LoVo (cell line): Measurements from ENCODE around the gene HCAR1.
"Not testable (repeated sequence)": the region's sequence is repeated elsewhere in the genome, so short reads cannot be mapped to it uniquely, and the experiment has no call there.

Experiments used
- DNase-seq: peaks from one replicate; pipeline ENCODE4 v3.0.0-alpha.2; 2016; ENCODE audit warnings: low spot score

The HCAR1 gene, protein sequence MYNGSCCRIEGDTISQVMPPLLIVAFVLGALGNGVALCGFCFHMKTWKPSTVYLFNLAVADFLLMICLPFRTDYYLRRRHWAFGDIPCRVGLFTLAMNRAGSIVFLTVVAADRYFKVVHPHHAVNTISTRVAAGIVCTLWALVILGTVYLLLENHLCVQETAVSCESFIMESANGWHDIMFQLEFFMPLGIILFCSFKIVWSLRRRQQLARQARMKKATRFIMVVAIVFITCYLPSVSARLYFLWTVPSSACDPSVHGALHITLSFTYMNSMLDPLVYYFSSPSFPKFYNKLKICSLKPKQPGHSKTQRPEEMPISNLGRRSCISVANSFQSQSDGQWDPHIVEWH

DNA sequence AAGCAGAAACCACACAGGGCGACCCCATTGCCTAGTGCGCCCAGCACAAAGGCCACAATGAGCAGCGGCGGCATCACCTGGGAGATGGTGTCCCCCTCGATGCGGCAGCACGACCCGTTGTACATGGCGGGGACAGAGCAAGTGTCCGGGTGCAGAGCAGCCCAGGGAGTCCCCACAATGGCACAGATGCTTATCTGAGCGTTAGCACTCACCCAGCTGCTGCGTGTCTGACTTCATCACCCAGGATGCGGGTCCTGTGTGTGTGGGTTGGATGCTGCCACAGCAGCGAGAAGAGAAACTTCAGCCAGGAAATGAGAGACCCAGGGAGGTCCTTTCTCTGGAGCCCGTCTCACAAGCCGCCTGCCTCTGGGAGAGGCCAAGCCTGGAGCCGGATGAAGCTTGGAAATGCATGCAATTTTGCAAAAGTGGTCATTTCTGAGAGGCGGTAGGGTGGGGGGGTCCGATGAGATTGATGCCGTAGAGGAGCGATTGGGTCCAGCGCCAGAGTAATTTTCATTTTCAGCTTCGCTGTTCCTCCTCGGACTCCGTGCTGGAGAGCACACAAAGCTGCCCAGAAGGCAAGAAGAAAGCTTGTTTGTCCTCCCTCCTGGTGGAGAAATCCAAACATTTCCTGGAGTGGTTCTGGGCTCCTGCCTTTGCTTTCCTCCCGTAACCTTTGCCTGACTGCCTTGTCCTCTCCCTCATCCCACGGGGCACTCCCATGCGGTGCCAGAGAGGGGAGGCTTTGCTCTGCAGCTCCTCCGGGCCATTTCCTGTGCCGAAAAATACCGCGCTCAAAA is at the start of gene HCAR1:
Gene HCAR1, minus strand, starts transcription at position 630 of the 800 bp plus-strand sequence. Its CDS starts 505 bp downstream, at position 125.
- no peak for DNase-seq

DNA sequence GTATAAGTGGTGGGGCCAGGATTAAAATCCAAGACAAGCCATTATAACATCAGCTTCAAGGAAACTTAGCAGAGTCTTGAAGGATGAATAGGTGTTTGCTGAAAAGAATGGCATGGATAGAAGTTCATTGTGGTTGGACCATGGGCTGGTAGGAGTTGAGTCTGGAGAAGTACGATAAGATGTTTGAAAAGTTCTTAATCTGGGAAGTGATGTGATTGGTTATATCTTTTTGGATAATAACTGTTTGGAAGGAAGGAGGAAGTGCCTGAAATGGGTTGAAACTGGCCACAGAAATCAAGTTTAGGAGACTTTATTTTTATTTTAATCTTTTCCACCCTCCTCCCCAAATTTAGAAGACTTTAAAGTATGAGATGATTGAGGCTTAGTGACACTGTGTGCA is 26.9 kb upstream of the HCAR1 start:
- no peak for DNase-seq

DNA sequence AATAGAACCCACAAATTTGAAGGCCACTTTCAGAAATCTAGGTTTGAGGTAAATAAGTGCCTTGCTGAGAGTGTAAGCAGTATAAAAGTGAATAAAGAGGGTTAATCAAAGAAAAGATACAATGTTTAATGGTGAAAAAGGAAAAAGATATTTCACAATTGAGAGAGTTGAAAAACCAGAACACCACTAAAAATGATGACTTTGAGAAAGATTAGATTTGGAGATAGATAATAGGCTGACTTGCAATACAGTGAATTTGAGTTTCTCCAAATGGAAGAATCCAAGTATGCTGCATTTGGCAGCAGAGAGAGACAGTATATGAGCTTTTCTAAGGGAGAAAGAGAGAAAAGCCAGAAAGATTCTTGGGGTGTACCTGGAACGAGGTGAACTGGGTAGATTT is 24.1 kb upstream of the HCAR1 start:
- DNase-seq: no peak

DNA sequence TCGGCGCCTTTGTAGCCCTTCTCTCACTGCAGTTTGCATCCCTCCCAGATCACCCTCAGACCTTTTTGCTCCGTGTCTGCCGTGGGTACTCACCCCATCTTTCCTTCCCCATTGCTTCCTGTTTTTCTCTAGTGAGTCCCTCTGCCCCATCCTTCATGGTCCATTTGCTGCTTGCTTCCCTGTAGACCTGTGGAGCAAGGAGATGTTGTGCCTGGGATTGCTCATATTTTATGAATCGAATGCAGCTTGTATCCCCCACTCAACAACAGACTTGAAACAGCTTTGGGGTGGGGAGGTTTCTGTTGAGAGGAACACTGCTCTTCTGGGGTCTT is 22.6 kb upstream of the HCAR1 start:
- no peak for DNase-seq

DNA sequence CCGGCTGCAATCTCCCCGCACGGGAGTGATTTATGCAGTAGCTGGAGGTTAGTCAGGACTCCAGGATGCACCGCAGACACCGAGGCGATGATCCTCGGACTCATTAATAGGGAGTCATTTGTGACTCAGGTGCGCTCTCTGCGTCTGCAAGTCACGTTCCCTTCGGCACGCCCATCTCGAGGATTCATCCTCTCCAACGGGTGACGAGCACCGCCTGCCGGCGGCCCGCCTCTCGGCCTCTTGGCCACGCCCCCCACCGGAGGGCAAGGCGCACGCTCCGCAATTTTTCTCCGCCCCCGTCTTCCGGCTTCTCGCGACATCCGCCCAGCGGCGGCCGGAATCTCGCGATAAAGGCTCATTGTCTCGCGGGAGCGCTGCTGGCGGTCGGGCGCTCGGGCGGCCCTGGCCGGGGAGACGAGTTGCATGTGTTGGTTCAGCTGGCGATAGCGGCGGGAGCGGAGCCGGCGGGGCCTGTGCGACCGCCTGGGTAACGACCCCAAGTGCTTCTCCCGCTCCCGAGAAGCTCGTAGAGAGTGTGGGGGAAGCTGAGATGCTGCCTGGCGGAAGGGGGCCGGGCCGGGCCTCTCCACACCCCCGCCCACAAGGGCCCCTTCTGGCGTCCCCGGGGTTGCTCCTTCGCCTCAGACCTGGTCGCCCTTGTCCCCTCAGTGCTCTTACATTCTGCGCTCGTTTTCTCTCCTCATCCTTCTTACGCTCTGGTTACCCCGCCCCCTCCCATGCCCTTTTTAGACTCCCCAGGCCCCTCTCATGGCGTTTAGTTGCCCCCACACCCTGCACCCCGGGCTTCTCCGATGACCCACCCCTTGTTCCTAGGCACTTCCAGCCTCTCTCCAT is 22.0 kb upstream of the HCAR1 start, which contains the start of gene DENR:
Gene DENR, plus strand, starts transcription at position 361 of the 855 bp plus-strand sequence. CDS start 878 bp downstream, outside the sequence.
- DNase-seq: peak; percentile 100

DNA sequence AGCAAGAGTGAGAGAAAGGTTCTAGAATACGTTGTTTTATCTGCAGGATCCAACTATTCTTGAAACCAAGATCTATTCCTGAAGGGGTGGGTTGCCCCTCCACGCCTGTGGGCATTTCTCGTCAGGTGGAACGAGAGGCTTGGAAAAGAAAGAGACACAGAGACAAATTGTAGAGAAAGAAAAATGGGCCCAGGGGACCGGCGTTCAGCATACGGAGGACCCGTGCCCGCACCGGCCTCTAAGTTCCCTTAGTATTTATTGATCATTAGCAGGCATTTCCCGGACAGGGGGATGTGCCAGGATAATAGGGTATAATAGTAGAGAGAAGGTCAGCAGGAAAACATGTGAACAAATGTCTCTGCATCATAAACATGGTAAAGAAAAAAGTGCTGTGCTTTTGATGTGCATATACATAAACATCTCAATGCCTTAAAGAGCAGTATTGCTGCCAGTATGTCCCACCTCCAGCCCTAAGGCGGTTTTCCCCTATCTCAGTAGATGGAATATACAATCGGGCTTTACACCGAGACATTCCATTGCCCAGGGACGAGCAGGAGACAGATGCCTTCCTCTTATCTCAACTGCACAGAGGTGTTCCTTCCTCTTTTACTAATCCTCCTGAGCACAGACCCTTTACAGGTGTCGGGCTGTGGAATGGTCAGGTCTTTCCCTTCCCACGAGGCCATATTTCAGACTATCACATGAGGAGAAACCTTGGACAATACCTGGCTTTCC is 20.3 kb upstream of the HCAR1 start:
- DNase-seq: not testable (repeated sequence)

DNA sequence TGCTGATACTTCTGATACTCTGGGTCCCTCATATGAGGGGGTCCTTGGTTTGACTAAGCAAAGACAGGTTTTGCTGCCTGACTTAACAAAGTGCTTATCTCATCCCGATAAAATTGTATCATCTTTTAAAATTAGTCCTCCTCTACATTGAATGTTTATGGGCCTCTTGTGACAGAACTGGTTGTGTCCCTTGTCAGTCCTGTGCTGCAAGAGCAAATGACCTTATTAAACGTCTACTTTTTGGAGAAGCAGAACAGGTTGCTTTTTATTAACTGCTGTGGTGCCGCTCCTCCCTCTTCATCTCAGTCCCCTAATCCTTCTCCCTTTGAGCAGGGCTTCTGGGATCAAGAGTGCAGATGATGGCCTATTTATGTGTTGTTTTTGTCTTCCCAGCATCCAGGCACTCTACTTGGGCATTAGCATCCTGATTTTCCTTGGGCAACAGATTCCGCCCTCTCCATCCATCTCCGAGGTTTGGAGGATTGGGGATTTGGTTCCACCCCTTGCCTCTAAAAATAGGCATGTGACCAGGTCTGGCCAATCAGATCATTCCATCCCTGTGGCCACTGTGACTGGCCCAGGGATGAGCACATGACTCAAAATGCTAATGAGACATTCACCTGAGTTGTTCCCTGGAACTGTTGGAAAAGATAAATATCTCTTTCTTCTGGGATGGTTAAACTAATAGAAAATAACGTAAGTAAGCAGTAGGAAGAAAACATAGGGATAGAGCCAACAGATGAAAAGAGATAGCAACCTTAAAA is 19.1 kb upstream of the HCAR1 start:
- no peak for DNase-seq

DNA sequence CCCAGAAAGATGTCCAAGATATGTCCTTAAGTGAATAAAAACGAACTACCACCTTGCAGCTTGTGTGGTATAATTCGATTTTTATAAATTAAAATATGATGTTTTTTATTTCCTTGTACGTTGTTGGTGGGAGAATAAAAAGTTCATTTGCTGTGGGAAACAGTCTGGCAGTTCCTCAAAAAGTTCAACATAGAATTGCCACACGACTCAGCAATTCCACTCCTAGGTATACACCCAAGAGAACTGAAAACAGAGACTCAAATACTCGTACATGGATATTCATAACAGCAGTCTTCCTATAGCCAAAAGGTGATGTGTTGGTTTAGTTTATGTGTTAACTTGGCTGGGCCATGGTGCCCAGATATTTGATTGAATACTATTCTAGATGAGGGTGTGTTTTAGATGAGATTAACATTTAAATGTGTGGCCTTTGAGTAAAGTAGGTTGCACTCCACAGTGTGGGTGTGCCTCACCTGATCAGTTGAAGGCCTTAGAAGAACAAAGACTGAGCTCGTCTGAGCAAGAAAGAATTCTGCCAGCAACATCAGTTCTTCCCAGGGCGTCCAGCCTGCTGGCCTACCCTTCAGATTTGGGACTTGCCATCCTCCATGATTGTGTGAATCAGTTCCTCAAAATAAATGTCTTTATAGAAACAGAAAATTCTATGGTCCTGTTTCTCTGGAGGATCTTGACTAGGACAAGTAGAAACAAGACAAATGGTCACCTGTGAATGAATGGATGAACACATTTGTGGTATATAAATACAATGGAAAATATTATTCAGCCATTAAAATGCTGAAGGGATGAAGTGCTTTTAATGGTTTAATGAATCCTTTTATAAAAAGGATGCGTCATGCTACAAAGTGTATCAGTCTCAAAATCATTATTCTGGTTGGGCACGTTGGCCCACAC is 16.8 kb upstream of the HCAR1 start:
- no peak for DNase-seq

DNA sequence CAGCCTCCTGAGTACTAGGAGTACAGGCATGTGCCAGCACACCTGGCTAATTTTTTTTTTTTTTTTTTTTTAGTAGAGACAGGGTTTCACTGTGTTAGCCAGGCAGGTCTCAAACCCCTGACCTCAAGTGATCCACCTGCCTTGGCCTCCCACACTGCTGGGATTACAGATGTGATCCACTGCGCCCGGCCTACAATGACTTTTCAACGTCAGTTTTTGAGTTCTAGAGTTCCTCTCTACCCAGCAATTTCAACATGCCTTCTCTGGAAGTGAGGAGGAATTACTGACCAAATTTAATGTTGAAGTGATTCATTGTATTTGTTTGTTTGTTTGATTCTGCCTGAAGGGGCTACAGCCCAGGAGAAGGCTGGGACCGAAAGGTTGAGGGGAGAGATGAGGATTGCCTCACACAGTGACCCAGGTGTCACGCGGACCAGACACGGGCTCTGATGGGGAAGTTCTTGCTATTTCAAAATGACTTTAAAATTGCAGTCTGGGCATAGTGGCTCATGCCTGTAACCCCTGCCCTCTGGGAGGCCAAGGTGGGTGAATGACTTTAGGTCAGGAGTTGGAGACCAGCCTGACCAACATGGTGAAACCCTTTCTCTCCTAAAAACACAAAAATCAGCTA is 13.4 kb upstream of the HCAR1 start:
- DNase-seq: no peak

DNA sequence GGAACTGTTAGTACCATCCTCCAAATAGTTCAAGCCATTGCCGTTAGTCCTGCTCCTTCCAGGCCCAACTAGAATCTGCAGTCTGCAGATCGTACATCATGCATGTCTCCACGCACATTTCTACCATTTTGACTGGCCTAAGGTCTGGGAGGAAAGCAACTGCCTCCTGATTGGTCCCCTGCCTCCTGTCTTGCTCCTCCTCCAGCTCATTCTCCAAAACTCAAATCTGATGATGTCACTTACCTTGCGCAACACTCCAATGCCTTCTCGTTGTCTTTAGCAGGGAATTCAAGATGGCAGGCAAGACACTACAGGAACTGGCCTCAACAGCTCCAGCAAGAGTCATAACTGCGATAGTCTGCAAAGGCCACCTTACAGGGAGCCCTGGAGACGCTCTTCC is 9.7 kb upstream of the HCAR1 start:
- no peak for DNase-seq

DNA sequence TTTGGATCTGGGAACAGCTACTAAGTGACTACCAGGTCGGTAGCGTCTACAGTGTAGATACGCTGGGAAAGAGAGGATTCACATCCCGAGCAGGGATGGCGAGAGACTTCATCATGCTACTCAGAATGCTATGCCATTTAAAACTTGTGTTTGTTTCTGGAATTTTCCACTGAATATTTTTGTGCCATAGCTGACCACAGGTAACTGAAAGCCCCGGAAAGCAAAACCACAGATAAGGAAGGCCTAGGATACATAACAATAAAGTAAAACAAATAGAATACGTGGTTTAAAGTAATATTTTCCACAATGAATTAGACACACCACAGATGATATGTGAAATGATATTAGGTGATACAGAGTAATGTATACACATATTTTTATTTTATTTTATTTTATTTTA is 7.9 kb upstream of the HCAR1 start:
- no peak for DNase-seq

DNA sequence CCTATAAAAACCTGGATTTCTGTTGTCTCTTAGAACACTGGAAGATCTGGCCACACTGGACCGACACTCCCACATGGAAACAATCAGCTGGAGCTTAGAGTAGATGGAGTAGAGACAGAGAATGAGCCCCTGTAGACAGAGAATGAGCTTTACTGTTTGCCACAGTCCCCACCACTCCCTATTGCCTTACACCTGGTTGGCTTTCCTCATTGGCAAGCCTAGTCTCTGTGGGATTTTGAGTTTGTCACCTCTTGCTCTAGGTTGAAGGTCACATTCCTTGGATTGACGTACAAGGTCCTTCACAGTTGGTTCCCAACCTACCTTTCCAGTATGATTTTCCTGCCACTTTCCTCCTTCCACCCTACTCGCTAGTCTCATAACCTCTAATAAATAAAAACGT is 2.0 kb upstream of the HCAR1 start:
- no peak for DNase-seq

DNA sequence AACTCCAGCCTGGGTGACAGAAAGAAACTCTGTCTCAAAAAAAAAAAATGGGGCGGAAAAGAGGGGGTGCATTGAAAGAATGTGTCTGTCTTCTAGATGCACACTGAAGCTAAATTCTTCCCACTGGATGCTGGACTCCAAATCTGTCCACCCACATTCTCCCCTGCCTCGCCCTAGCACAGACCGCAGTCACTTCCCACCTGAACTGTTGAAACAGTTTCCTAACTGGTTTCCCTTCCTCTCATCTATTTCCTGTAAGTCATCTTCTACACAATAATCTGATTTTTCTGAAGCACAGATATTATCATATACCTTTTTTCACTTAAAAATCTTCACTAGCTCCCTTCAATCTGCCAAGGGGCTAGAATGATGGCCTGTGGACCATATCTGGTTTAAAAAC is 1.5 kb upstream of the HCAR1 start:
- DNase-seq: no peak

DNA sequence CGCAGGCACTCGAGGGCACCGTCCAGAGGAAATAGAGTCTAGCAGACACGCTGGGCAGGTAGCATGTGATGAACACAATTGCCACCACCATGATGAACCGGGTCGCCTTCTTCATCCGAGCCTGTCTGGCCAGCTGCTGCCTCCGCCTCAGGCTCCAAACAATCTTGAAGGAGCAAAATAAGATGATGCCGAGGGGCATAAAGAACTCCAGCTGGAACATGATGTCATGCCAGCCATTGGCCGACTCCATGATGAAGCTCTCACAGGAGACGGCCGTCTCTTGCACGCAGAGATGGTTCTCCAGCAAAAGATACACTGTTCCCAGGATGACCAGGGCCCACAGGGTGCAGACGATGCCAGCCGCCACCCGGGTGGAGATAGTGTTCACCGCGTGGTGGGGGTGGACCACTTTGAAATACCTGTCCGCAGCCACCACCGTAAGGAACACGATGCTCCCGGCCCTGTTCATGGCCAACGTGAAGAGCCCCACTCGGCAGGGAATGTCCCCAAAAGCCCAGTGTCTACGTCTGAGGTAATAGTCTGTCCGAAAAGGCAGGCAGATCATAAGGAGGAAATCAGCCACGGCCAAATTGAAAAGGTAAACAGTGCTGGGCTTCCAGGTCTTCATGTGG is 945 bp downstream of the HCAR1 start:
- DNase-seq: no peak

DNA sequence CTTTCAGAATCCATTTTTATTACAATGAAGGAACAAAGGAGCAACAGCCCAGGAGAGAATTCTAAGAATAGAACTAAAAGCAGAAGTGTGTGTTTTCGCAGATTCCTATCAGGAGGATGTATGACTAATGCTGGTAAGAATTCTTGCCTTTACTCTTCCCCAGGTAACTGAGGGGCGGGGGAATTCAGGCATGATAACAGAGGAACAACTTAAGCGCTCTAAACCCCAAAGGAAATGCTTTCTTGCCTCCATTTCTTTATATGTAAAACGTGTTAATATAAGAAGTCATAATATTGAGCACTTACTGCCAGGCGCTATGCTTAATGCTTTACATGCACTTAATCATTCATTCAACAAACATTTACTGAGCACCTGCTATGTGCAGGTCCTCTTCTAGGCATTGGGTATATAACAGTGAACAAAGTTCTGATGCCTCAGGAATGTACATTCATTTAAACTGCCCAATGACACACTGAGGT is 4.5 kb downstream of the HCAR1 start:
- DNase-seq: peak; percentile 86

DNA sequence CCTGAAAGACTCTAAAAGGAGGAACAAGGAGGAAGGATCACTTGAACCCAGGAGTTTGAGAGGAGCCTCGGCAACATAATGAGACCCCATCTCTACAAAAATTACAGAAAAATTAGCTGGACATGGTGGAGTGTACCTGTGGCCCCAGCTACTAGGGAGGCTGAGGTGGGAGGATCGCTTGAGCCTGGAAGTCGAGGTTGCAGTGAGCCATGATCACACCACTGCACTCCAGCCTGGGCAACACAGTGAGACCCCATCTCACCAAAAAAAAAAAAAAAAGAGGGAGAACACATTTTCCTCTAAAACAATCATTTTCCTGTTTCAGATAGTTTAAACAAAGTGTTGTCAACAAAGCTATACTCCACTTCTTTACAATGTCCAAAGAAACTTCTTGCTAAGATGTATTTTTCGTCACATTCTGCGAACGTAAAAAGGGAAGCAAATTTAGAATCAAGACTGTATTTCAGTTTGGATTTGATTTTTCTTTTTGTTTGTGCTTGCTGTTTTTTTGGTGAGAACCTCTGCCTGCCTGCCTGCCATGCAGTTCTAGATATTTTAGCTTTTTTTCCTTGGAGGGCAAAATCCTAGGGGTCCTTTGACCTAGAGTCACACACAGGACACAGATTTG is 5.1 kb downstream of the HCAR1 start:
- DNase-seq: no peak

DNA sequence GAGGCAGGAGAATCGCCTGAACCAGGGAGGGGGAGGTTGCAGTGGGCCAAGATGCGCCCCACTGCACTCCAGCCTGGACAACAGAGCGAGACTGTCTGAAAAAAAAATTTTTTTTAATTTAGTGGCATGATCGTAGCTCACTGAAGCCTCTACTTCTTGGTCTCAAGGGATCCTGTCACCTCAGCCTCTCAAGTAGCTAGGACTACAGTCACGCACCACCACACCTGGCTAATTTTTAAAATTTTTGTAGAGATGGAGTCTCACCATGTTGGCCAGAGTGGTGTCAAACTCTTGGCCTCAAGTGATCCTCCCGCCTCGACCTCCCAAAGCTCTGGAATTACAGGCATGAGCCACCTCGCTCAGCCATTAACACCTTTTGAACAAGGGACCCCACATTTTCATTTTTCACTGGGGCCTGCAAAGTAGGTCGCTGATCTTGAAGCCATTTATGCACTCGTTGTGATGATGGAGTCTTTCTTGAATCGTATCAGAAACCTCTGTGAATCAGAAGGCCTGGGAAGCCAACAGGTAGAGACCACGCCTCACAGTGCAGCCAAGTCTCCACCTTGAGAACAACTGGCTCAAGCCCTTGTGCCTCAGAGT is 5.9 kb downstream of the HCAR1 start:
- no peak for DNase-seq

DNA sequence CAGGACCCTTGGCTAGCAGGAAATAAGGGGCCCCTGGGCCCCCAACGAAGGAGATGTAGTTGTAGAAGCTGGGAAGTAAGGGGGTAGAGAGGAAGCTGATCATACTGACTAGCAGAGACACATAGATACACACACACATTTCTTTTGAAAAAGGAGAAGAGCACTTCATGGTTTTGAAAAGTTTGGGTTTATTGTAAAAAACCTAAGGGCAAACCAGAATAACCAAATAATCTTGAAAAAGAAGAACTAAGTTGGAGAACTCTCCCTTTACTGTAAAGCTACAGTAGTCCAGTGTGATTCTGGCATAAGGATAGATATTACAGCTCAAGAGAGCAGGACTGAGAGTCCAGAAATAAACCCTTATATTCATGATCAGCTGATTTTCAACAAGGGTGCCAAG is 8.3 kb downstream of the HCAR1 start:
- DNase-seq: no peak
